ENCODE measurements around the gene MREG.

- TF ChIP-seq CTCF (conservative IDR thresholded peaks at IDR 0.05; ENCODE audit: low read length) (peak; percentile 98), EZH2phosphoT487 (IDR thresholded peaks at IDR 0.05; ENCODE audit: borderline replicate concordance) (no peak)
Observed at GRCh38 chr2:215920244-215921100, 92.9 kb downstream of the MREG start.
